Frontal cortex (tissue), 4 donors: ENCODE measurements around the gene MRPS9. TPM values are rescaled to one million over a fixed set of nuclear protein-coding genes. Genes with fewer than 3 reads are reported as not detected.

Experiments
- DNase-seq, 2 donors: peaks; one replicate each; pipeline ENCODE4 v3.0.0; 2012; ENCODE audit warnings: low spot score in 2 of 2
- FAIRE-seq: peaks from 2 replicates; lab custom pipeline; 2012; peaks lifted over from hg19 to GRCh38; lab: Jason Lieb, UNC
- total RNA-seq: library from RNA; depleted of rRNA; stranded (reverse); fragments of >200 nt; gene quantifications from one replicate; pipeline ENCODE4 v1.2.3, GENCODE V29; 2014
- donor health status: control.
- donor health status: control.
- donor health status: control.

The MRPS9 gene
- total RNA-seq, 1 donor from 2014 or later, result 10.2 TPM

- FAIRE-seq (no peak), DNase-seq (no peak)
Observed at GRCh38 chr2:105144152-105144940, 106.5 kb downstream of the MRPS9 start.

- no peak for FAIRE-seq
- no peak for DNase-seq
Observed at GRCh38 chr2:105144941-105145300, 107.1 kb downstream of the MRPS9 start.

GRCh38 chr2:105149272-105149671 lies 111.4 kb downstream of the MRPS9 start:
- no peak for FAIRE-seq
- DNase-seq, result no peak

Other genes starting within 250 kb of the MRPS9 start
- 266 TPM for gene POU3F3, start 184.0 kb upstream of the MRPS9 start, total RNA-seq
- gene GPR45, start 203.7 kb downstream of the MRPS9 start, total RNA-seq, result 0.82 TPM